Peyer's patch (tissue), 4 donors: ENCODE data around the gene DEK.

Experiments
- CTCF ChIP-seq, 6 experiments: fragments of 450-650 bp in 4 of 6; fragments of 200-600 bp in 2 of 6; sonication (generic) in 1 of 6; IDR thresholded peaks; one replicate each; pipeline ENCODE4 v1.5.1; 2017 to 2019; ENCODE audit warnings: antibody characterized with exemption in 6 of 6, mild to moderate bottlenecking in 3 of 6, moderate library complexity in 1 of 6
- POLR2A ChIP-seq, 2 donors: fragments of 450-650 bp; IDR thresholded peaks; one replicate each; pipeline ENCODE4 v1.5.1; 2017; ENCODE audit warnings: antibody characterized with exemption in 2 of 2, mild to moderate bottlenecking in 2 of 2, moderate library complexity in 2 of 2

GRCh38 chr6:18270216-18270615 lies 5.9 kb upstream of the DEK start:
- no peak for TF ChIP-seq CTCF (IDR thresholded peaks at IDR 0.05)
- no peak for TF ChIP-seq POLR2A (IDR thresholded peaks at IDR 0.05)
